Stimulated activated naive CD4-positive, alpha-beta T cell (primary cell): Measurements from ENCODE around the gene CNBP.
A peak's percentile ranks its signal among the peaks of the same experiment; 100 is the strongest.
"Not testable (repeated sequence)": the region's sequence is repeated elsewhere in the genome, so short reads cannot be mapped to it uniquely, and the experiment has no call there.

Experiments used
- DNase-seq, 6 experiments: peaks; one replicate each; lab custom pipeline; 2025; lab: John Stamatoyannopoulos, UW

The CNBP gene

GRCh38 chr3:129183569-129184395 lies at the start of gene CNBP:
CNBP (minus strand) TSS chr3:129183896; CDS start chr3:129171757, 12,139 bp downstream.
- DNase-seq = peak; percentile 83 to 94 (median 88)

- DNase-seq = no peak
These were observed 47.8 kb upstream of the CNBP start for GRCh38 chr3:129231331-129232119.

DNA sequence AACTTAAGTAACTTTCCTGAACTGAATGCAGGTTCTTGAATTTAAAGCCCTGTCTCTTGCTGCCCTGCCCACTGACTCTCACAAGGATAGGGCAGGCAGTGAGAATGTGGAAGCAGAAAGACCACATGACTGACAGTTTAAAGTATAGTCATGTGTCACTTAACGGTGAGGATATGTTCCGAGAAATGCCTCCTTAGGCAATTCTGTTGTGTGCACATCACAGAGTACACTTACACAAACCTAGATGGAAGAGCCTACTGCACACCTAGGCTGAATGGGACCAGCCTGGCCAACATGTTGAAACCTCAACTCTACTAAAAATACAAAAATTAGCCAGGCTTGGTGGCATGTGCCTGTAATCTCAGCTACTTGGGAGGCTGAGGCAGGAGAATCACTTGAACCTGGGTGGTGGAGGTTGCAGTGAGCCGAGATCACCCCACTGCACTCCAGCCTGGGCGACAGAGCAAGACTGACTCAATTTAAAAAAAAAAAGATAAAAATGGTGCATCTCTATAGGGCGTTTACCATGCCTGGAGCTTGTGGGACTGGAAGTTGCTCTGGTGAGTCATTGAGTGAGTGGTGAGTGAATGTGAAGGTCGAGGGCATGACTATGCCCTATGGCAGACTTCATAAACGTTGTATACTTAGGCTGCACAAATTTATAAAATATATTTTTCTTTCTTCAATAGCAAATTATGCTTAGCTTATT lies 46.8 kb upstream of the CNBP start:
- no peak for DNase-seq

- DNase-seq = no peak
These were observed 45.3 kb upstream of the CNBP start for GRCh38 chr3:129228891-129229585.

GRCh38 chr3:129226374-129226773 lies 42.7 kb upstream of the CNBP start:
- DNase-seq = no peak

GRCh38 chr3:129224984-129225393 lies 41.3 kb upstream of the CNBP start:
- DNase-seq = no peak

- DNase-seq = not testable (repeated sequence)
These were observed 40.7 kb upstream of the CNBP start for GRCh38 chr3:129224387-129224786.

- DNase-seq = no peak
These were observed 35.0 kb upstream of the CNBP start for GRCh38 chr3:129218742-129219141.

DNA sequence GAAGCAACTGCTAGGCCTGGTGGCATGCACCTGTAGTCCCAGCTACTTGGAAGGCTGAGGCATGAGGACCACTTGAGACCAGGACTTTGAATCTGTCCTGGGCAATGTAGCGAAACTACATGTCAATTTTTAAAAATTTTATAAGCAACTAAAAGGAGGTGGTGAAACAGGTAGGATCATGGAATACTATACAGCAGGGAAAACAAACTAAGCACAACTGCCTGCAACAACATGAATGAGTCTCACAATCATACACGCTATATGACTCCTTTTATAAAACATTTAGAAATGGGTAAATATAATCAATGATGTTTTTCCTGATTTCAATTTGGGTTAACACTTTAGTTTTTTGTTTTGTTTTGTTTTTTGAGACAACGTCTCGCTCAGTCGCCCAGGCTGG lies 29.5 kb upstream of the CNBP start:
- no peak for DNase-seq

- no peak for DNase-seq
These were observed 28.1 kb upstream of the CNBP start for GRCh38 chr3:129211772-129212171.

DNA sequence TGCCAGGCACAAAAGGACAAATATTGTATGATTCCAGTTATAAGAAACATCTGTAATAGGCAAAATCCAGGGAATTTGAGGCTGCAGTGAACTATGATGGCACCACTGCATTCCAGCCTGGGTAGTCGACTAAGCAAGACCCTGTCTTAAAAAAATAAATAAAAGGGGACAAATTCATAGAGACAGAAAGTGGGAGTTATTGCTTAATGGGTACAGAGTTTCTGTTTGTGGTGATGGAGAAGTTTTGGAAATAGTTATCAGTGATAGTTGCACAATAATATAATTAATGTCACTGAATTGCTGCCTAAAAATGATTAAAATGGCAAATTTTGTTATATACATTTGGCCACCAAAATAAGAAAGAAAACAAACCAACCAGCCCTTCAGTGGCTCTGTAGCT lies 27.6 kb upstream of the CNBP start:
- DNase-seq = no peak

GRCh38 chr3:129207479-129207878 lies 23.8 kb upstream of the CNBP start:
- no peak for DNase-seq

GRCh38 chr3:129205109-129205832 lies 21.6 kb upstream of the CNBP start:
- DNase-seq = no peak

DNA sequence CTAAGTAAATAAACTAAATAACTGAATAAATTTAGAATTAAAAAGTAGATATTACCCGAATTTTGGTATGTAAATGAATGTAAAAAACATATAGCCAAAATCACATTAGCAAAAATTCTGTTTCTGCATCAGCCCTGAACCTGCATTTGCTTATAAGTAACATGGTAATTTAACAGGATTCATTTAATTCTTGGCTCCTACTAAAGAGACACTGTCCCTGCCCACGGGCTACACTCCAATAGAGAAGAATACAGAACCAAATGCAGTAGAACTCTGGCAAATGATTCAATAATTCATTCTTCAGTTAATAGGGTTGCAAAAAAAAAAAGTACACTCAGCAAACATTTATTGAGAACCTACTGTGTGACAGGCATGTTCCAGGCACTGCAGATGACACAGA lies 20.8 kb upstream of the CNBP start:
- DNase-seq = no peak

DNA sequence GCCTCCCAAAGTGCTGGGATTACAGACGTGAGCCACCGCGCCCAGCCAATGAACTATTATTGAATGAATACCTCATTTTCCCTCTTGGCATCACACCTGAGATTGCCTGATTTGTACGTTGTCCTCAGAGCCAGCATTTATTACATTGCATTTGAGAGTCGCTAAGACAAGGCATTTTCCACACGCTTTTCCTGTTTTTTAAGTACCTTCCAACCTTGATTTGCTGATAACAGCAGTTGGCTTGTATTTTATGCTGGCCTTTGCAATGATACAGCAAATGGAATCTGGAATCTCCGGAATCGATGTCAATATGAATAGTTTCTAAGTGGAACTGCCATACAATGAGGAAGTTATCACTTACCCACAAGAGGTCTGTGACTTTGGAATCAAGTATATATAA lies 15.7 kb upstream of the CNBP start:
- no peak for DNase-seq

DNA sequence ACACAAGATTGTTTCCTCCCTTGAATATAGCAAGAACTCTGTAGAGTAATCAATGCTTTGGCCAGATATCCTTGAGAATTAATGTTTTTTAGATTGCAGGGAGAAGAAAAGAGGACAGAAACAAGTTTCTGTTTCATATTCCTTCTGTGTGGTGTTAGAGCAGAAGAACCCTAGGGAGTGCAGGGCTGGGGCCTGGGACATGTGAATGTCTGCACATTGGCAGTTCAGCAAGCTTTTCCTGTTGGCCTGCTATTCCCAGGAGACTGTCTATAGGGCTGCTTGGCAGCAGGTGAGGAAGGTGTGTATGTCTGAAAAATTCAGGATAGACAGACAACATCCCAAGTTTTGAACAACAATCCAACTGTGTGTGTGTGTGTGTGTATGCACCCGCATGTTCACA lies 13.6 kb upstream of the CNBP start:
- DNase-seq = no peak

GRCh38 chr3:129196601-129197000 lies 12.9 kb upstream of the CNBP start:
- DNase-seq = no peak

DNA sequence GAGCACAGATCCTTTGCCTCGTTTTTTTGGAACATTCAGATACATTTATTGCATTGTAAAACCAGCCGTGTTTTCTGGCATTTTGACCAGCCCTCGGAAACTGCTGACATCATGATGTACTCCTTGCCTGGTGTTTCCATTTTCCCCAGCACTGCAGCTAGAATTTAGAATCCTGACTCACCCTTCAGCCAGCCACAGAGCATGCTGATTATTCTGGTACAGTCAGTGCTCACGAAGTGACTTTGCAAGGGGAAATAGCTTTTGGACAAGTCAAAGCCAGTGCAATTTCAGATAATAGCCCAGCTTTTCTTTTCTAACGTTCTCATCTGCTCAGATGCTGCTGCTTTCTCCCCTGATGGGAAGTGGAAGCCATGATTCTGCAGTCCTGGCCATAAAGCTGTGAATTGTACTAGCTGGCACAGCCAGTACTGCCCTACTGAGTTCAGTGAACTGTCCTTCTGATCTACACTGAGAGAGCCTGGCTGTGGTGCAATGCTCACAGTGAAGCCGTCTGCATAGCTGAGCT lies 12.1 kb upstream of the CNBP start:
- no peak for DNase-seq

- not testable (repeated sequence) for DNase-seq
These were observed 6.1 kb upstream of the CNBP start for GRCh38 chr3:129189793-129190192.

DNA sequence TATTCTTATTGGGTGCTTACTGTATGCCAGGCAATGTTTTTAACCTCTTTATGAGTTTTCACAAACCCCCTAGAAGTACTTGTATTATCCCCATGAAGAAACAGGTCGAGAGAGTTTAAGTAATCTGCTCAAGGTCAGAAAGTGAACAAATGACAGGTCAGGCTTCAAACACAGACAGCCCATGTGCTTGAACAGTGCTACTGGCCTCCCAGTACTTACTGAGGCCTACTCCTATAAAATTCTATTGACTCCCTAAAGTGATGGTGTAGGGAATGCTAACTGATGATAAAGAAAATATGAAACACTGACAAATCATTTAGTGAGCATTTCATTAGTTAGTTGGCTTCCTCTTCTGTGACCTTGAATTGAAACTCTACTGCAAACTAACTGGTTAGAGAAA lies 4.2 kb upstream of the CNBP start:
- DNase-seq = no peak

DNA sequence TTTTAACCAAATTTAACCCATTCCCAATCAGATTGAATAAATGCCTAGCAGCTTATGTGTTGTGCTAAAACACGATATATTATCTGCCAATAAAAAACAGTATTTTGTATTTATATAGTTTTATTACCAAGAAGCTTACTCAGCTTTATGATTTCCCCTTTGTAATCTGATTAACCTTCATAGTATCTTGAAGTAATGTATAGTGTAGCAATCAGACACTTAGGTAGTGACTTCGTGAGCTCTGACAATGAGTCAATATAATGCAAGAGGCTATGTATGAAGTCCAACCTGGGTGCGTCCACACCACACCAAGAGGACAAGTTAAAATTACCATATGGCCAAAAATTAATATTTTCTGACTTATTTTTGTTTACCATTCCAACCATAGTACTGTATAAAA lies 2.1 kb upstream of the CNBP start:
- DNase-seq = no peak
